Measurements from ENCODE around the gene MRPL4. TPM values are rescaled to one million over a fixed set of nuclear protein-coding genes. Genes with fewer than 3 reads are reported as not detected.
A peak's percentile ranks its signal among the peaks of the same experiment; 100 is the strongest.

Gene MRPL4
- polyA plus RNA-seq, 1 donor (not counting 4 experiments of a cell fraction or from before 2014, with no cell fraction given), result 29.4 TPM

- Histone ChIP-seq H3K27ac (ENCODE audit: control insufficient read depth, insufficient read depth, low read length) (no peak overlapping the region), H4K20me1 (ENCODE audit: control insufficient read depth, extremely low read depth, insufficient read depth, low read length) (no peaks in the 10 kb centered on the region), H3K9ac (ENCODE audit: control insufficient read depth, extremely low read depth, insufficient read depth, low read length) (no peak overlapping the region), H3K9me1 (ENCODE audit: control insufficient read depth, extremely low read depth, insufficient read depth, low read length) (no peaks in the 10 kb centered on the region), H3K9me3 (ENCODE audit: control insufficient read depth, low read depth, low read length) (no peaks in the 10 kb centered on the region), H3K27me3 (ENCODE audit: control insufficient read depth, extremely low read depth, insufficient read depth, low read length) (no peaks in the 10 kb centered on the region), H2AFZ (ENCODE audit: control insufficient read depth, low read length) (no peak overlapping the region), H3K4me1 (ENCODE audit: control insufficient read depth, extremely low read depth, insufficient read depth, low read length) (peaks cover 3% of the 10 kb centered on the region), H3K79me2 (ENCODE audit: control insufficient read depth, insufficient read depth, low read length) (no peaks in the 10 kb centered on the region), H3K4me3 (ENCODE audit: control insufficient read depth in 2 of 3, extremely low read depth in 1 of 3, insufficient read depth in 2 of 3, low read depth in 1 of 3, low read length in 3 of 3) (no peak overlapping the region), H3K4me2 (ENCODE audit: control insufficient read depth, extremely low read depth, insufficient read depth, low read depth, low read length) (no peak overlapping the region), H3K36me3 (ENCODE audit: control insufficient read depth in 2 of 2, extremely low read depth in 1 of 2, insufficient read depth in 2 of 2, low read length in 2 of 2) (no peaks in the 10 kb centered on the region)
- no peak for DNase-seq (ENCODE audit: low read depth, low spot score)
- FAIRE-seq, result no peak
- dilution Hi-C loops (cut with MboI; ENCODE audit: extremely low pct_ligation_motif_present, low sequenced_read_pairs), result no loop called here
- TF ChIP-seq EZH2 (IDR thresholded peaks at IDR 0.05; ENCODE audit: low read length), result no peak
These were observed 41.0 kb upstream of the MRPL4 start for GRCh38 chr19:10211061-10211460.

GRCh38 chr19:10211691-10212090 is 40.3 kb upstream of the MRPL4 start:
- Histone ChIP-seq H3K4me1 (ENCODE audit: control insufficient read depth, extremely low read depth, insufficient read depth, low read length) (peaks cover 3% of the 10 kb centered on the region), H3K36me3 (ENCODE audit: control insufficient read depth in 2 of 2, extremely low read depth in 1 of 2, insufficient read depth in 2 of 2, low read length in 2 of 2) (no peaks in the 10 kb centered on the region), H4K20me1 (ENCODE audit: control insufficient read depth, extremely low read depth, insufficient read depth, low read length) (no peaks in the 10 kb centered on the region), H3K9me1 (ENCODE audit: control insufficient read depth, extremely low read depth, insufficient read depth, low read length) (no peaks in the 10 kb centered on the region), H3K27ac (ENCODE audit: control insufficient read depth, insufficient read depth, low read length) (no peak overlapping the region), H3K4me2 (ENCODE audit: control insufficient read depth, extremely low read depth, insufficient read depth, low read depth, low read length) (no peak overlapping the region), H2AFZ (ENCODE audit: control insufficient read depth, low read length) (no peak overlapping the region), H3K4me3 (ENCODE audit: control insufficient read depth in 2 of 3, extremely low read depth in 1 of 3, insufficient read depth in 2 of 3, low read depth in 1 of 3, low read length in 3 of 3) (no peak overlapping the region), H3K9me3 (ENCODE audit: control insufficient read depth, low read depth, low read length) (no peaks in the 10 kb centered on the region), H3K79me2 (ENCODE audit: control insufficient read depth, insufficient read depth, low read length) (no peaks in the 10 kb centered on the region), H3K9ac (ENCODE audit: control insufficient read depth, extremely low read depth, insufficient read depth, low read length) (no peak overlapping the region), H3K27me3 (ENCODE audit: control insufficient read depth, extremely low read depth, insufficient read depth, low read length) (no peaks in the 10 kb centered on the region)
- dilution Hi-C loops (cut with MboI; ENCODE audit: extremely low pct_ligation_motif_present, low sequenced_read_pairs), result no loop called here
- TF ChIP-seq EZH2 (IDR thresholded peaks at IDR 0.05; ENCODE audit: low read length), result no peak
- no peak for TF ChIP-seq CTCF (optimal IDR thresholded peaks at IDR 0.05 in 1 of 3, IDR thresholded peaks at IDR 0.05 in 1 of 3, conservative IDR thresholded peaks at IDR 0.05 in 1 of 3; ENCODE audit: extremely low read depth in 1 of 3, insufficient read depth in 2 of 3, low read length in 3 of 3)
- FAIRE-seq (no peak), DNase-seq (ENCODE audit: low read depth, low spot score) (no peak)

- H3K9ac ChIP-seq (ENCODE audit: control insufficient read depth, extremely low read depth, insufficient read depth, low read length), result no peak overlapping the region
- H3K79me2 ChIP-seq (ENCODE audit: control insufficient read depth, insufficient read depth, low read length), result no peaks in the 10 kb centered on the region
- no peaks in the 10 kb centered on the region for H3K27me3 ChIP-seq (ENCODE audit: control insufficient read depth, extremely low read depth, insufficient read depth, low read length)
- no peak overlapping the region for H3K4me3 ChIP-seq (ENCODE audit: control insufficient read depth in 2 of 3, extremely low read depth in 1 of 3, insufficient read depth in 2 of 3, low read depth in 1 of 3, low read length in 3 of 3)
- no peaks in the 10 kb centered on the region for H3K9me3 ChIP-seq (ENCODE audit: control insufficient read depth, low read depth, low read length)
- no peak for FAIRE-seq
- H3K27ac ChIP-seq (ENCODE audit: control insufficient read depth, insufficient read depth, low read length), result no peak overlapping the region
- H3K9me1 ChIP-seq (ENCODE audit: control insufficient read depth, extremely low read depth, insufficient read depth, low read length), result no peaks in the 10 kb centered on the region
- no peak overlapping the region for H2AFZ ChIP-seq (ENCODE audit: control insufficient read depth, low read length)
- dilution Hi-C loops (cut with MboI; ENCODE audit: extremely low pct_ligation_motif_present, low sequenced_read_pairs), result no loop called here
- DNase-seq (ENCODE audit: low read depth, low spot score), result no peak
- peak overlapping the region; percentile 1 for H3K4me2 ChIP-seq (ENCODE audit: control insufficient read depth, extremely low read depth, insufficient read depth, low read depth, low read length)
- H3K4me1 ChIP-seq (ENCODE audit: control insufficient read depth, extremely low read depth, insufficient read depth, low read length), result peaks cover 3% of the 10 kb centered on the region
- TF ChIP-seq CTCF (optimal IDR thresholded peaks at IDR 0.05 in 1 of 3, IDR thresholded peaks at IDR 0.05 in 1 of 3, conservative IDR thresholded peaks at IDR 0.05 in 1 of 3; ENCODE audit: extremely low read depth in 1 of 3, insufficient read depth in 2 of 3, low read length in 3 of 3), result no peak
- TF ChIP-seq EZH2 (IDR thresholded peaks at IDR 0.05; ENCODE audit: low read length), result no peak
- H3K36me3 ChIP-seq (ENCODE audit: control insufficient read depth in 2 of 2, extremely low read depth in 1 of 2, insufficient read depth in 2 of 2, low read length in 2 of 2), result no peaks in the 10 kb centered on the region
- H4K20me1 ChIP-seq (ENCODE audit: control insufficient read depth, extremely low read depth, insufficient read depth, low read length), result no peaks in the 10 kb centered on the region
These were observed 37.2 kb upstream of the MRPL4 start for GRCh38 chr19:10214784-10215183.
